Measurements from ENCODE around the gene CHN2. TPM values are rescaled to one million over a fixed set of nuclear protein-coding genes. Genes with fewer than 3 reads are reported as not detected.

The CHN2 gene
- total RNA-seq, 1 experiment from 2014 or later: 3.5 TPM

GRCh38 chr7:29408841-29409243 lies 214.3 kb downstream of the CHN2 start:
- Histone ChIP-seq H3K27me3 (no peaks in the 10 kb centered on the region), H3K36me3 (no peaks in the 10 kb centered on the region), H3K27ac (no peak overlapping the region), H3K4me3 (no peak overlapping the region), H3K4me1 (no peaks in the 10 kb centered on the region), H3K9me3 (replicated peaks) (no peaks in the 10 kb centered on the region)
- peak; percentile 64 to 91 for DNase-seq

- Histone ChIP-seq H3K36me3 (no peaks in the 10 kb centered on the region), H3K9me3 (replicated peaks) (no peaks in the 10 kb centered on the region), H3K4me3 (no peak overlapping the region), H3K4me1 (no peaks in the 10 kb centered on the region), H3K27ac (no peak overlapping the region), H3K27me3 (no peaks in the 10 kb centered on the region)
- DNase-seq: no peak
Observed at GRCh38 chr7:29410996-29411395, 216.4 kb downstream of the CHN2 start.

GRCh38 chr7:29412912-29413311 lies 218.3 kb downstream of the CHN2 start:
- Histone ChIP-seq H3K36me3 (no peaks in the 10 kb centered on the region), H3K27ac (no peak overlapping the region), H3K4me3 (no peak overlapping the region), H3K27me3 (no peaks in the 10 kb centered on the region), H3K4me1 (no peaks in the 10 kb centered on the region), H3K9me3 (replicated peaks) (no peaks in the 10 kb centered on the region)
- no peak for DNase-seq

GRCh38 chr7:29413626-29414136 lies 219.1 kb downstream of the CHN2 start:
- H3K9me3 ChIP-seq (replicated peaks): no peaks in the 10 kb centered on the region
- H3K4me3 ChIP-seq: no peak overlapping the region
- H3K4me1 ChIP-seq: no peaks in the 10 kb centered on the region
- no peak for DNase-seq
- no peaks in the 10 kb centered on the region for H3K27me3 ChIP-seq
- no peaks in the 10 kb centered on the region for H3K36me3 ChIP-seq
- no peak overlapping the region for H3K27ac ChIP-seq

- DNase-seq: no peak
- no peak overlapping the region for H3K27ac ChIP-seq
Observed at GRCh38 chr7:29414216-29414615, 219.6 kb downstream of the CHN2 start.

GRCh38 chr7:29415215-29415614 lies 220.6 kb downstream of the CHN2 start:
- no peak for DNase-seq
- H3K27ac ChIP-seq: no peak overlapping the region
- no peaks in the 10 kb centered on the region; the same call in 1 of the 2 replicates for H3K9me3 ChIP-seq (replicated peaks)
- H3K36me3 ChIP-seq: no peaks in the 10 kb centered on the region
- H3K4me3 ChIP-seq: no peak overlapping the region
- H3K4me1 ChIP-seq: no peaks in the 10 kb centered on the region
- H3K27me3 ChIP-seq: no peaks in the 10 kb centered on the region

More at GRCh38 chr7:29414216-29414615, 219.6 kb downstream of the CHN2 start:
- no peaks in the 10 kb centered on the region for H3K4me1 ChIP-seq
- no peaks in the 10 kb centered on the region for H3K27me3 ChIP-seq
- no peak overlapping the region for H3K4me3 ChIP-seq
- H3K36me3 ChIP-seq: no peaks in the 10 kb centered on the region
- no peaks in the 10 kb centered on the region; the same call in 1 of the 2 replicates for H3K9me3 ChIP-seq (replicated peaks)

- Histone ChIP-seq H3K36me3 (no peaks in the 10 kb centered on the region), H3K9me3 (replicated peaks) (no peaks in the 10 kb centered on the region; the same call in 1 of the 2 replicates), H3K27me3 (no peaks in the 10 kb centered on the region), H3K4me3 (no peak overlapping the region), H3K4me1 (no peaks in the 10 kb centered on the region), H3K27ac (no peak overlapping the region)
- no peak for DNase-seq
Observed at GRCh38 chr7:29416276-29416937, 221.8 kb downstream of the CHN2 start.

GRCh38 chr7:29416938-29417305 lies 222.3 kb downstream of the CHN2 start:
- Histone ChIP-seq H3K4me1 (no peaks in the 10 kb centered on the region), H3K27me3 (no peaks in the 10 kb centered on the region), H3K27ac (no peak overlapping the region), H3K9me3 (replicated peaks) (no peaks in the 10 kb centered on the region; the same call in 1 of the 2 replicates), H3K36me3 (no peaks in the 10 kb centered on the region), H3K4me3 (no peak overlapping the region)
- DNase-seq: no peak

GRCh38 chr7:29418056-29418455 lies 223.5 kb downstream of the CHN2 start:
- Histone ChIP-seq H3K36me3 (no peaks in the 10 kb centered on the region), H3K4me3 (no peak overlapping the region), H3K27me3 (no peaks in the 10 kb centered on the region), H3K27ac (no peak overlapping the region), H3K4me1 (no peaks in the 10 kb centered on the region), H3K9me3 (replicated peaks) (no peaks in the 10 kb centered on the region; the same call in 1 of the 2 replicates)
- no peak for DNase-seq

GRCh38 chr7:29418651-29419050 lies 224.1 kb downstream of the CHN2 start:
- H3K4me1 ChIP-seq: no peaks in the 10 kb centered on the region
- H3K27me3 ChIP-seq: no peaks in the 10 kb centered on the region
- no peaks in the 10 kb centered on the region for H3K36me3 ChIP-seq
- no peaks in the 10 kb centered on the region; the same call in 1 of the 2 replicates for H3K9me3 ChIP-seq (replicated peaks)
- no peak overlapping the region for H3K4me3 ChIP-seq
- DNase-seq: no peak
- no peak overlapping the region for H3K27ac ChIP-seq

- H3K4me1 ChIP-seq: no peaks in the 10 kb centered on the region
- no peak for DNase-seq
- no peaks in the 10 kb centered on the region for H3K27me3 ChIP-seq
- no peak overlapping the region for H3K4me3 ChIP-seq
- no peaks in the 10 kb centered on the region for H3K36me3 ChIP-seq
- H3K9me3 ChIP-seq (replicated peaks): no peaks in the 10 kb centered on the region; the same call in 1 of the 2 replicates
- H3K27ac ChIP-seq: no peak overlapping the region
Observed at GRCh38 chr7:29420011-29420410, 225.4 kb downstream of the CHN2 start.

- Histone ChIP-seq H3K4me3 (no peak overlapping the region), H3K9me3 (replicated peaks) (no peaks in the 10 kb centered on the region; the same call in 1 of the 2 replicates), H3K36me3 (no peaks in the 10 kb centered on the region), H3K4me1 (no peaks in the 10 kb centered on the region), H3K27ac (no peak overlapping the region), H3K27me3 (no peaks in the 10 kb centered on the region)
- DNase-seq: no peak
Observed at GRCh38 chr7:29421010-29421956, 226.7 kb downstream of the CHN2 start.

- no peaks in the 10 kb centered on the region; the same call in 1 of the 2 replicates for H3K9me3 ChIP-seq (replicated peaks)
- DNase-seq: no peak
- no peak overlapping the region for H3K27ac ChIP-seq
- H3K36me3 ChIP-seq: no peaks in the 10 kb centered on the region
- no peak overlapping the region for H3K4me3 ChIP-seq
- no peaks in the 10 kb centered on the region for H3K4me1 ChIP-seq
- H3K27me3 ChIP-seq: no peaks in the 10 kb centered on the region
Observed at GRCh38 chr7:29422829-29423228, 228.3 kb downstream of the CHN2 start.

- Histone ChIP-seq H3K9me3 (replicated peaks) (no peaks in the 10 kb centered on the region), H3K4me1 (no peaks in the 10 kb centered on the region), H3K4me3 (no peak overlapping the region), H3K27ac (no peak overlapping the region), H3K36me3 (no peaks in the 10 kb centered on the region), H3K27me3 (no peaks in the 10 kb centered on the region)
- no peak for DNase-seq
Observed at GRCh38 chr7:29424295-29424983, 229.9 kb downstream of the CHN2 start.

GRCh38 chr7:29424984-29425309 lies 230.4 kb downstream of the CHN2 start:
- DNase-seq: no peak

More at GRCh38 chr7:29424984-29425309, 230.4 kb downstream of the CHN2 start:
- H3K27ac ChIP-seq: no peak overlapping the region
- H3K27me3 ChIP-seq: no peaks in the 10 kb centered on the region
- no peaks in the 10 kb centered on the region for H3K4me1 ChIP-seq
- H3K4me3 ChIP-seq: no peak overlapping the region
- no peaks in the 10 kb centered on the region for H3K36me3 ChIP-seq
- H3K9me3 ChIP-seq (replicated peaks): no peaks in the 10 kb centered on the region

Data from SJCRH30 (cell line).